HG02840 (cell line): ENCODE measurements around the gene GNAO1.

Experiments
- ATAC-seq: cut with Tn5 transposase; IDR thresholded peaks from one replicate; pipeline ENCODE4 v1.9.1; 2021; ENCODE audit warnings: mild to moderate bottlenecking, moderate library complexity, moderate number of reproducible peaks; ENCODE audit not compliant: unreplicated experiment, low FRiP score

The GNAO1 gene

GRCh38 chr16:56343661-56344517, 152.6 kb downstream of the GNAO1 start:
- no peak for ATAC-seq

GRCh38 chr16:56344518-56345405, 153.5 kb downstream of the GNAO1 start:
- ATAC-seq = no peak

GRCh38 chr16:56345406-56346050, 154.2 kb downstream of the GNAO1 start:
- no peak for ATAC-seq

GRCh38 chr16:56346131-56346890, 155.0 kb downstream of the GNAO1 start:
- ATAC-seq = no peak

GRCh38 chr16:56347166-56347565, 155.9 kb downstream of the GNAO1 start:
- ATAC-seq = no peak

GRCh38 chr16:56347670-56348069, 156.4 kb downstream of the GNAO1 start:
- no peak for ATAC-seq

- ATAC-seq = no peak
These were observed 157.1 kb downstream of the GNAO1 start for GRCh38 chr16:56348168-56349085.

- ATAC-seq = no peak
These were observed 157.8 kb downstream of the GNAO1 start for GRCh38 chr16:56349086-56349415.

GRCh38 chr16:56349711-56350161, 158.4 kb downstream of the GNAO1 start:
- ATAC-seq = no peak

GRCh38 chr16:56350491-56351405, 159.5 kb downstream of the GNAO1 start:
- ATAC-seq = no peak

- no peak for ATAC-seq
These were observed 160.2 kb downstream of the GNAO1 start for GRCh38 chr16:56351481-56351880.

- no peak for ATAC-seq
These were observed 161.2 kb downstream of the GNAO1 start for GRCh38 chr16:56352351-56353053.

GRCh38 chr16:56353054-56353921, 162.0 kb downstream of the GNAO1 start:
- ATAC-seq = no peak

- ATAC-seq = no peak
These were observed 162.7 kb downstream of the GNAO1 start for GRCh38 chr16:56354016-56354415.

- no peak for ATAC-seq
These were observed 163.5 kb downstream of the GNAO1 start for GRCh38 chr16:56354746-56355145.

GRCh38 chr16:56355221-56355620, 163.9 kb downstream of the GNAO1 start:
- no peak for ATAC-seq
